H1 (cell line): ENCODE measurements around the gene ST8SIA4. TPM values are rescaled to one million over a fixed set of nuclear protein-coding genes. Genes with fewer than 3 reads are reported as not detected.

Experiments used
- CBX5 ChIP-seq: fragments of 300-800, 300-1000 bp; sonication (generic); IDR thresholded peaks from 2 replicates; pipeline ENCODE4 v1.7.1; 2016; ENCODE audit warnings: antibody characterized with exemption, low read length, low read depth
- CHD1 ChIP-seq: IDR thresholded peaks from 2 replicates; pipeline ENCODE4 v1.6.1; 2012; ENCODE audit warnings: low read depth, low read length, improper control_type of control experiment
- CHD7 ChIP-seq: fragments of 300-600 bp; sonication (generic); IDR thresholded peaks from 2 replicates; pipeline ENCODE4 v1.7.1; 2012; ENCODE audit warnings: low read length, moderate library complexity, mild to moderate bottlenecking, inconsistent platforms; ENCODE audit not compliant: insufficient replicate concordance
- EZH2 ChIP-seq: fragments of 200-600 bp; sonication (generic); IDR thresholded peaks from 2 replicates; pipeline ENCODE4 v1.7.1; 2012; ENCODE audit warnings: low read depth, mild to moderate bottlenecking, moderate library complexity, low read length, inconsistent platforms; ENCODE audit not compliant: severe bottlenecking
- polyA plus RNA-seq, 7 experiments: library from polyadenylated mRNA; depleted of rRNA in 3 of 7; stranded (reverse) in 5 of 7; unstranded in 2 of 7; fragments of >200 nt in 5 of 7; fragments of 200-250 nt in 2 of 7; gene quantifications; 1 replicate in 5 of 7; 2 replicates in 1 of 7; 4 replicates in 1 of 7; pipeline versions ENCODE4 v1.2.1 to v1.2.3, GENCODE V29; 2011 to 2013; ENCODE audit warnings: missing spikeins in 2 of 7, mixed read lengths in 2 of 7
- total RNA-seq: library from RNA; stranded (reverse); fragmentation: NEBNext Ultra II Directional; extraction: Animal tissue kit (Norgen Biotek cat#: 25700); gene quantifications from 2 replicates; pipeline ENCODE4 v1.2.1, GENCODE V29; 2021

ST8SIA4 gene
- total and polyA plus RNA-seq, 2 of the 8 experiments (the other 6 are each of a cell fraction or from before 2014, with no cell fraction given): 0.08 to 0.50 TPM

GRCh38 chr5:100803397-100803796 is 99.7 kb downstream of the ST8SIA4 start (continued):
- TF ChIP-seq CHD7 (no peak), CBX5 (no peak), CHD1 (no peak), EZH2 (no peak)
